ENCODE measurements around the gene GFI1B. TPM values are rescaled to one million over a fixed set of nuclear protein-coding genes. Genes with fewer than 3 reads are reported as not detected.
A peak's percentile ranks its signal among the peaks of the same experiment; 100 is the strongest.
"Not testable (repeated sequence)": the region's sequence is repeated elsewhere in the genome, so short reads cannot be mapped to it uniquely, and the experiment has no call there.

GFI1B gene
- total RNA-seq, 1 experiment from 2014 or later: not detected

GRCh38 chr9:133030317-133031129 is 52.0 kb downstream of the GFI1B start, which contains the start of gene GTF3C5:
Gene GTF3C5, plus strand, starts transcription at chr9:133030997. Its CDS starts 15 bp downstream, at chr9:133031012.
- in situ Hi-C loops (cut with HindIII; ENCODE audit: low pct_unique_long_range_greater_than_20kb, low sequenced_read_pairs): no loop called here
- DNase-seq (ENCODE audit: low read depth): peak; percentile 99

DNA sequence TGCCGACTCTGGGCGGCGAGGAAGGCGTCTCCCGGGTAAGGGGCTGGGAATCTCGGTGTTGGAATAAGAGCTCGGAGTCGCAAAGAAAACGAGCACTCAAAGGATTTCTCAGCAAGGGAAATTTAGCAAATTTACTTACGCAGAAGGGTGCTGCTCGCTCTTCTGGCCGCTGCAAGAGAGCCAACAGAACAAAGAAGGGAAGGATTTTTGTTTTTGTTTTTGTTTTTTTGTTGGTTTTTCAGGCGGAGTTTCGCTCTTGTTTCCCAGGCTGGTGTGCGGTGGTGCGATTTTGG is 52.6 kb downstream of the GFI1B start:
- in situ Hi-C loops (cut with HindIII; ENCODE audit: low pct_unique_long_range_greater_than_20kb, low sequenced_read_pairs): no loop called here
- no peak for DNase-seq (ENCODE audit: low read depth)

DNA sequence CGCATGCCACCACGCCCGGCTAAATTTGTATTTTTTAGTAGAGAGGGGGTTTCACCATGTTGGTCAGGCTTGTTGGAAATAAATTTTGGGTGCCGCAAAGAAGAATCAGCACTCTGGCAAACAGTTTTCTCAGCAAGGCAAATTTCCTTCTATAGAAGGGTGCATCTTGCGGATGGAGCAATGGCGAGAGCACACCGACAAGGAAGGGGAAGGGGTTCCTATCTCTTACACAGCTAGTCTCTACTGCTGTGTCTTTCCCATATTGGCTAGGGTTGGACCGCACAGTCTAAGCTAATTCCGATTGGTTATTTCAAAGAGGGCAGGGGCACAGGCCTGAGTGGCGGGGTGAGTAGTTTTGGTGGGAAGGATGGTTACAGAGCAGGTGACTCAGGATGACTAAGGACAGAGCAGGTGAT is 53.0 kb downstream of the GFI1B start:
- DNase-seq (ENCODE audit: low read depth): peak; percentile 86
- in situ Hi-C loops (cut with HindIII; ENCODE audit: low pct_unique_long_range_greater_than_20kb, low sequenced_read_pairs): no loop called here

DNA sequence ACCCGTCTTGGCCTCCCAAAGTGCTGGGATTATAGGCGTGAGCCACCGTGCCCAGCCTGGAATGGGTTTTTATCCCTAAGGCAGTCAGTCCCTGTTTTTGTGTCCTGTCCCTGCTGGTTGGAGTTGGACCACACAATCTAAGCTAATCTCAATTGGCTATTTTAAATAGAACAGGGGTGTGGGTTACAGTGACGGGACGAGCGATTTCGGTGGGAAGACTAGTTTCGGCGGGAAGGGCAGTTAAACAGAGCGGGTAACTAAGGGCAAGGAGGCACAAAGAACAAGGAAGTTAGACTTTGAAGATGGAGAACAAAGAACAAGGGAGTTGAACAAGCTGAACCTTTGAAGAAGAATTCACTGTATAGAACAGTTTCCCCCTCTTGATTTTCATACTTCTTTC is 53.7 kb downstream of the GFI1B start:
- DNase-seq (ENCODE audit: low read depth): peak; percentile 63
- in situ Hi-C loops (cut with HindIII; ENCODE audit: low pct_unique_long_range_greater_than_20kb, low sequenced_read_pairs): no loop called here

DNA sequence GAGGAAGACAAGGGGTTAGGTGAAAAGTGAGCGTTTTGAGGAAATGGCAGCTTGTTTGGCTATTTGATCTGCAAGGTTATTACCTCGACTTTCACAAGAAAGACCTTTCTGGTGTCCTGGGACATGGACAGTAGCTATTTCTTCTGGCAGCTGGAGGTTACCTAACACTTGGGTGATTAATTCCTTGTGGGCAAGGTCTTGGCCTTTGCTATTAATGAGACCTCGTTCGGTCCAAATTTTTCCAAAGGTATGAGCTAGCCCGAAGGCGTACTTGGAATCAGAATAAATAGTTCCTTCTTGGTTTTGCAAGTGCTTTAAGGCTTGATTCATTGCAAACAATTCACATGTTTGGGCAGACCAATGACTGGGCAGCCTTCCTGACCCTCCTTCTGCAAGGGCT is 57.2 kb downstream of the GFI1B start:
- no peak for DNase-seq (ENCODE audit: low read depth)
- in situ Hi-C loops (cut with HindIII; ENCODE audit: low pct_unique_long_range_greater_than_20kb, low sequenced_read_pairs): no loop called here

- DNase-seq (ENCODE audit: low read depth): no peak
- in situ Hi-C loops (cut with HindIII; ENCODE audit: low pct_unique_long_range_greater_than_20kb, low sequenced_read_pairs): no loop called here
These were observed 59.5 kb downstream of the GFI1B start for GRCh38 chr9:133037775-133038515.

GRCh38 chr9:133040892-133041479 is 62.5 kb downstream of the GFI1B start:
- DNase-seq (ENCODE audit: low read depth): peak; percentile 26
- in situ Hi-C loops (cut with HindIII; ENCODE audit: low pct_unique_long_range_greater_than_20kb, low sequenced_read_pairs): not testable (repeated sequence)

Other genes with a start within 250 kb of the GFI1B start
- gene AK8, start 100.4 kb upstream of the GFI1B start, total RNA-seq (2014; rRNA removed; shearing (Covaris generic); ENCODE audit: low replicate concordance): 0.58 and 2.6 TPM in 2 replicates
- gene SPACA9, start 99.8 kb upstream of the GFI1B start, total RNA-seq (2014; rRNA removed; shearing (Covaris generic); ENCODE audit: low replicate concordance): 0.17 and 2.2 TPM in 2 replicates
- 7.8 and 8.6 TPM in 2 replicates for gene TSC1, start 34.1 kb upstream of the GFI1B start, total RNA-seq (2014; rRNA removed; shearing (Covaris generic); ENCODE audit: low replicate concordance)
- 162 and 206 TPM in 2 replicates for gene GTF3C5, start 52.3 kb downstream of the GFI1B start, total RNA-seq (2014; rRNA removed; shearing (Covaris generic); ENCODE audit: low replicate concordance)
- gene CEL, start 83.3 kb downstream of the GFI1B start, total RNA-seq (2014; rRNA removed; shearing (Covaris generic); ENCODE audit: low replicate concordance): 0.10 and 0.61 TPM in 2 replicates
- gene RALGDS, start 142.5 kb downstream of the GFI1B start, total RNA-seq (2014; rRNA removed; shearing (Covaris generic); ENCODE audit: low replicate concordance): 11.1 and 18.6 TPM in 2 replicates
- not detected in 2 replicates for gene GBGT1, start 185.2 kb downstream of the GFI1B start, total RNA-seq (2014; rRNA removed; shearing (Covaris generic); ENCODE audit: low replicate concordance)
- not detected in 2 replicates for gene OBP2B, start 230.6 kb downstream of the GFI1B start, total RNA-seq (2014; rRNA removed; shearing (Covaris generic); ENCODE audit: low replicate concordance)

All from Caki2 (cell line).